Measurements from ENCODE around the gene ACO1.

DNA sequence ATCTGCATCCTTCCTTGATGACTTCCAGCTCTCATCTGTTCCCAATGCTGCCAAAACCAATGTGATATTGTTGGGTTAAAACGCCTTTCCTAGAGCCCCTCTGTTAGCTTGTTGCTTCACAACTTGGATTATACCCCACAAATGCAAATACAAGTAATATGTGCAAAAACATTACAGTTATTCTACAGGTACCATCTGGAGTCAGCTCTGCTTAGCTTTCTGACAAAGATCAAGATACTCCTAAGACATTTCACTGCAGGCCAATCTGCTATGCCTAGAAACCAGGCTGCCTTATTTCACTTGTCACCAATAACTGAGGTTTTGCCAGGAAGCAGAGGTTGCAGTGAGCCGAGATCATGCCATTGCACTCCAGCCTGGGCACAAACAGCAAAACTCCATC lies 36.9 kb upstream of the ACO1 start:
- TF ChIP-seq CTCF (IDR thresholded peaks at IDR 0.05 in 8 of 11, conservative IDR thresholded peaks at IDR 0.05 in 3 of 11) = no peak
- no peak for TF ChIP-seq POLR2A (IDR thresholded peaks at IDR 0.05)
- TF ChIP-seq POLR2AphosphoS5 (IDR thresholded peaks at IDR 0.05) = no peak

All from spleen (tissue), 7 donors.